Tibial artery (tissue), 4 donors: Measurements from ENCODE around the gene CCR9.
A peak's percentile ranks its signal among the peaks of the same experiment; 100 is the strongest.

Experiments
- DNase-seq, 2 donors: peaks; one replicate each; pipeline ENCODE4 v3.0.0-alpha.2; 2019
- H3K27ac ChIP-seq, 2 donors: fragments of 200-600 bp; sonication (generic) in 1 of 2; 1 replicate in 1 of 2; 2 replicates in 1 of 2; pipeline ENCODE4 v1.5.1; 2018 to 2019; ENCODE audit warnings: mild to moderate bottlenecking in 1 of 2
- H3K27me3 ChIP-seq, 2 donors: fragments of 200-600 bp; sonication (generic) in 1 of 2; one replicate each; pipeline versions ENCODE4 v1.5.1 to v1.6.0; 2016 to 2019
- H3K36me3 ChIP-seq, 3 donors: fragments of 200-600 bp; sonication (generic) in 2 of 3; one replicate each; pipeline ENCODE4 v1.5.1; 2016 to 2019; ENCODE audit warnings: mild to moderate bottlenecking in 2 of 3
- H3K4me1 ChIP-seq, 4 donors: fragments of 200-600 bp; sonication (generic) in 2 of 4; 1 replicate in 3 of 4; 2 replicates in 1 of 4; pipeline ENCODE4 v1.5.1; 2016 to 2019
- H3K4me3 ChIP-seq, 2 donors: fragments of 200-600 bp; sonication (generic) in 1 of 2; 1 replicate in 1 of 2; 2 replicates in 1 of 2; pipeline ENCODE4 v1.5.1; 2018 to 2019; ENCODE audit warnings: mild to moderate bottlenecking in 2 of 2
- H3K9me3 ChIP-seq, 3 donors: fragments of 200-600 bp; sonication (generic) in 1 of 3; one replicate each; pipeline ENCODE4 v1.5.1; 2016 to 2019
- intact Hi-C: fragments of 100-400 bp; cut with DNase I; formaldehyde crosslinking; loops from one replicate; pipeline ENCODE4 v1.15.0; 2023; ENCODE audit warnings: low total_unique reads
- TF ChIP-seq, protein P1 (sequence below), 2 experiments: fragments of 200-600 bp in 1 of 2; fragments of 450-650 bp in 1 of 2; IDR thresholded peaks; one replicate each; pipeline ENCODE4 v1.5.1; 2017 to 2019; ENCODE audit warnings: antibody characterized with exemption in 2 of 2, mild to moderate bottlenecking in 1 of 2, moderate library complexity in 1 of 2

Gene CCR9

DNA sequence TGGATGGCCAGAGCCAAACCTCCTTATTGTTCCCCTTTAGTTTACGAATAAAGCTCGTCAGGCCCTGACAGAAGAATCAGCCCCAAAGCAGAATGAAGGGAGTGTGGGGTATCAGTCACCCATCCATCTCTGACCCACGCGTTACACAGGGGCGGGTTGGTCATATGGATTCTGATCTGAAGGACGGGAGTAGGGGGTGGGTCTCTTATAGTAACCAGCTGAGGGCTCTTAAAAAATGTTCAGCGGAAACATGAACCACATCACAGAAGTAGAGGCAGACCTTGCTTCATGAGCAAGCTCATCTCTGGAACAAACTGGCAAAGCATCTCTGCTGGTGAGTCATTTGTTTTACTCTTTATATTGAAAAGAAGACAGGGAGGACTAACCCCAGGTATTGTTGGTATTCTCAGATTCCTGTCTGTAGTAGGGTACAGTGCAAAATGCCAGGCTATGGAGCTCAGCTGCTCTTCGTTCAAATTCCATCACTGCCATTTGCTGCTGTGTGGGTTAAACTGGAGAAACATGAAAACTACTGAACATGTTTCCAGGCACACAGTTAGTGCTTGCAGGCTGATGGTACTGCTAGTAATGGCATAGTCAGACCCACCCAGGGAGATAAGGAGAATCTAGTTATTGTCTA lies 57.0 kb downstream of the CCR9 start, which contains the start of gene CXCR6:
CXCR6 (plus strand) TSS at position 258 of the 640 bp plus-strand sequence. CDS start 3,018 bp downstream, outside the sequence.
- peaks cover 0 to 13% (median 11%) of the 10 kb centered on the region in 4 donors for H3K4me1 ChIP-seq
- no peak within 1 kb of the TSS for H3K4me3 ChIP-seq
- peak in 1 of 2 donors; percentile 5 for DNase-seq
- no peak within 1 kb of the TSS for H3K27ac ChIP-seq
- TF ChIP-seq, protein P1, sequence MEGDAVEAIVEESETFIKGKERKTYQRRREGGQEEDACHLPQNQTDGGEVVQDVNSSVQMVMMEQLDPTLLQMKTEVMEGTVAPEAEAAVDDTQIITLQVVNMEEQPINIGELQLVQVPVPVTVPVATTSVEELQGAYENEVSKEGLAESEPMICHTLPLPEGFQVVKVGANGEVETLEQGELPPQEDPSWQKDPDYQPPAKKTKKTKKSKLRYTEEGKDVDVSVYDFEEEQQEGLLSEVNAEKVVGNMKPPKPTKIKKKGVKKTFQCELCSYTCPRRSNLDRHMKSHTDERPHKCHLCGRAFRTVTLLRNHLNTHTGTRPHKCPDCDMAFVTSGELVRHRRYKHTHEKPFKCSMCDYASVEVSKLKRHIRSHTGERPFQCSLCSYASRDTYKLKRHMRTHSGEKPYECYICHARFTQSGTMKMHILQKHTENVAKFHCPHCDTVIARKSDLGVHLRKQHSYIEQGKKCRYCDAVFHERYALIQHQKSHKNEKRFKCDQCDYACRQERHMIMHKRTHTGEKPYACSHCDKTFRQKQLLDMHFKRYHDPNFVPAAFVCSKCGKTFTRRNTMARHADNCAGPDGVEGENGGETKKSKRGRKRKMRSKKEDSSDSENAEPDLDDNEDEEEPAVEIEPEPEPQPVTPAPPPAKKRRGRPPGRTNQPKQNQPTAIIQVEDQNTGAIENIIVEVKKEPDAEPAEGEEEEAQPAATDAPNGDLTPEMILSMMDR (IDR thresholded peaks at IDR 0.05) = no peak
- peaks cover 22 to 64% (median 46%) of the 10 kb centered on the region in 3 donors for H3K36me3 ChIP-seq
- intact Hi-C loops = no loop called here
- H3K27me3 ChIP-seq = no peaks in the 10 kb centered on the region
- H3K9me3 ChIP-seq = no peaks in the 10 kb centered on the region

GRCh38 chr3:45944830-45945620 lies 58.7 kb downstream of the CCR9 start:
- intact Hi-C loops = no loop called here

GRCh38 chr3:45946307-45946706 lies 60.0 kb downstream of the CCR9 start:
- no peak for DNase-seq
- peaks cover 37 to 81% (median 76%) of the 10 kb centered on the region in 3 donors for H3K36me3 ChIP-seq
- no peak overlapping the region for H3K27ac ChIP-seq
- peaks cover 0 to 17% (median 11%) of the 10 kb centered on the region in 4 donors for H3K4me1 ChIP-seq
- TF ChIP-seq, protein P1 (IDR thresholded peaks at IDR 0.05) = no peak
- H3K27me3 ChIP-seq = no peaks in the 10 kb centered on the region
- H3K9me3 ChIP-seq = no peaks in the 10 kb centered on the region
- H3K4me3 ChIP-seq = no peak overlapping the region
- intact Hi-C loops = no loop called here

More at GRCh38 chr3:45944830-45945620, 58.7 kb downstream of the CCR9 start:
- TF ChIP-seq, protein P1 (IDR thresholded peaks at IDR 0.05) = no peak
- Histone ChIP-seq H3K4me1 (peaks cover 0 to 17% (median 11%) of the 10 kb centered on the region in 4 donors), H3K27me3 (no peaks in the 10 kb centered on the region), H3K27ac (no peak overlapping the region), H3K4me3 (no peak overlapping the region), H3K9me3 (no peaks in the 10 kb centered on the region), H3K36me3 (peaks cover 34 to 75% (median 63%) of the 10 kb centered on the region in 3 donors)
- peak in 1 of 2 donors; percentile 45 for DNase-seq

DNA sequence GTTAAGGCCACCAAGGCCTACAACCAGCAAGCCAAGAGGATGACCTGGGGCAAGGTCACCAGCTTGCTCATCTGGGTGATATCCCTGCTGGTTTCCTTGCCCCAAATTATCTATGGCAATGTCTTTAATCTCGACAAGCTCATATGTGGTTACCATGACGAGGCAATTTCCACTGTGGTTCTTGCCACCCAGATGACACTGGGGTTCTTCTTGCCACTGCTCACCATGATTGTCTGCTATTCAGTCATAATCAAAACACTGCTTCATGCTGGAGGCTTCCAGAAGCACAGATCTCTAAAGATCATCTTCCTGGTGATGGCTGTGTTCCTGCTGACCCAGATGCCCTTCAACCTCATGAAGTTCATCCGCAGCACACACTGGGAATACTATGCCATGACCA lies 60.5 kb downstream of the CCR9 start:
- Histone ChIP-seq H3K4me1 (peaks cover 0 to 17% (median 11%) of the 10 kb centered on the region in 4 donors), H3K4me3 (no peak overlapping the region), H3K27me3 (no peaks in the 10 kb centered on the region), H3K9me3 (no peaks in the 10 kb centered on the region), H3K36me3 (peaks cover 42 to 83% (median 82%) of the 10 kb centered on the region in 3 donors), H3K27ac (no peak overlapping the region)
- TF ChIP-seq, protein P1 (IDR thresholded peaks at IDR 0.05) = no peak
- intact Hi-C loops = no loop called here
- DNase-seq = no peak

GRCh38 chr3:45947361-45947760 lies 61.0 kb downstream of the CCR9 start:
- TF ChIP-seq, protein P1 (IDR thresholded peaks at IDR 0.05) = no peak
- H3K36me3 ChIP-seq = peaks cover 46 to 87% (median 83%) of the 10 kb centered on the region in 3 donors

More at GRCh38 chr3:45947361-45947760, 61.0 kb downstream of the CCR9 start:
- H3K4me1 ChIP-seq = peaks cover 0 to 17% (median 11%) of the 10 kb centered on the region in 4 donors
- H3K4me3 ChIP-seq = no peak overlapping the region
- no peaks in the 10 kb centered on the region for H3K27me3 ChIP-seq
- H3K27ac ChIP-seq = no peak overlapping the region
- intact Hi-C loops = no loop called here
- no peaks in the 10 kb centered on the region for H3K9me3 ChIP-seq
- no peak for DNase-seq
